ENCODE data around the gene LMAN1L.

The LMAN1L gene

DNA sequence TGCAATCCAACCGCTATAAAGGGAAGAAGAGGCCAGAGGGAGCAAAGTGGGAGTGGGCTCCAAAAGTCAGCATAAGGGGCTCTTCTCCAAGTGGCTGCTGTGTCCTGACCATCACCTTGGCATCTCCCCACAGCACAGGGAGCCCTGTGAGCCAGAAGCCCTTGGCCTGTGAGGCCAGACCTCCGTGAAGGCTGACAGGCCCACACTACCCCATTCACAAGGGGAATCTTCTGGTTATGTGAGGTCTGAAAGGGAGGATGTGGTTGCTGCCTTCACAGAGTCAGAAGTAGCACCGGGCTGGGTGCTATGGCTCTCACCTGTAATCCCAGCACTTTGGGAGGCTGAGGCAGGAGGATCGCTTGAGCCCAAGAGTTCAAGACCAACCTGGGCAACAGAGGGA lies 32.9 kb downstream of the LMAN1L start:
- H3K36me3 ChIP-seq (replicated peaks; ENCODE audit: low read depth, low read length), result peaks cover 55% of the 10 kb centered on the region
- no peak overlapping the region for H2AFZ ChIP-seq (ENCODE audit: low read depth, low read length)
- no peak overlapping the region for H3K4me3 ChIP-seq (ENCODE audit: low read length)
- no peaks in the 10 kb centered on the region for H3K27me3 ChIP-seq (ENCODE audit: low read depth, low read length)
- no peaks in the 10 kb centered on the region for H4K20me1 ChIP-seq (ENCODE audit: insufficient read depth, low read length)
- no peak overlapping the region for H3K4me2 ChIP-seq (ENCODE audit: low read length)
- H3K27ac ChIP-seq (ENCODE audit: low read length), result peak overlapping the region; percentile 79
- H3K9me3 ChIP-seq (ENCODE audit: insufficient read depth, low read length), result no peaks in the 10 kb centered on the region
- peaks cover 20% of the 10 kb centered on the region for H3K79me2 ChIP-seq (ENCODE audit: low read length)
- H3K9ac ChIP-seq (ENCODE audit: low read length), result no peak overlapping the region
- TF ChIP-seq, protein P1, sequence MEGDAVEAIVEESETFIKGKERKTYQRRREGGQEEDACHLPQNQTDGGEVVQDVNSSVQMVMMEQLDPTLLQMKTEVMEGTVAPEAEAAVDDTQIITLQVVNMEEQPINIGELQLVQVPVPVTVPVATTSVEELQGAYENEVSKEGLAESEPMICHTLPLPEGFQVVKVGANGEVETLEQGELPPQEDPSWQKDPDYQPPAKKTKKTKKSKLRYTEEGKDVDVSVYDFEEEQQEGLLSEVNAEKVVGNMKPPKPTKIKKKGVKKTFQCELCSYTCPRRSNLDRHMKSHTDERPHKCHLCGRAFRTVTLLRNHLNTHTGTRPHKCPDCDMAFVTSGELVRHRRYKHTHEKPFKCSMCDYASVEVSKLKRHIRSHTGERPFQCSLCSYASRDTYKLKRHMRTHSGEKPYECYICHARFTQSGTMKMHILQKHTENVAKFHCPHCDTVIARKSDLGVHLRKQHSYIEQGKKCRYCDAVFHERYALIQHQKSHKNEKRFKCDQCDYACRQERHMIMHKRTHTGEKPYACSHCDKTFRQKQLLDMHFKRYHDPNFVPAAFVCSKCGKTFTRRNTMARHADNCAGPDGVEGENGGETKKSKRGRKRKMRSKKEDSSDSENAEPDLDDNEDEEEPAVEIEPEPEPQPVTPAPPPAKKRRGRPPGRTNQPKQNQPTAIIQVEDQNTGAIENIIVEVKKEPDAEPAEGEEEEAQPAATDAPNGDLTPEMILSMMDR (IDR thresholded peaks at IDR 0.05; ENCODE audit: low read depth, low read length), result no peak
- TF ChIP-seq EZH2phosphoT487 (IDR thresholded peaks at IDR 0.05; ENCODE audit: low read depth), result no peak
- peaks cover 38% of the 10 kb centered on the region for H3K4me1 ChIP-seq (ENCODE audit: low read length)

DNA sequence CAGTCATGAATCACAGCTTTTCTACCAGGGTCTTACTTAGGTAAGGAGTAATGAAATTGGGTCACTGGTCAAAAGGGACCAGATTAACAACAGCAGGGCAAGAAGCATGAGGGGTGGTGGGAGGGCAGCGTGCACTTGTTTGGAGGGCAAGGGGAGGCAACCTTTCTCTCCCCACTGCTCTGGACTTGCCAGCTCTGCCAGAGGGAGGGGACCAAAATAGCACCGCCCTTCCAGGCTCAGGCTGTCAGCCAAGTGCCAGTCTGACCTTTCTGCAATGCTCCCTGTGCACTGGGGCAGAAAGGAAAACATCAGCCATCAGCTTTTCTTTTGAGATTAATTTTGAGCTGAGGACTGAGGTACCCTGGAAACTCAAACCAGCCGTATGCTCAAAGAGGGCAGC lies 34.8 kb downstream of the LMAN1L start:
- no peak overlapping the region for H3K27ac ChIP-seq (ENCODE audit: low read length)
- peaks cover 62% of the 10 kb centered on the region for H3K36me3 ChIP-seq (replicated peaks; ENCODE audit: low read depth, low read length)

DNA sequence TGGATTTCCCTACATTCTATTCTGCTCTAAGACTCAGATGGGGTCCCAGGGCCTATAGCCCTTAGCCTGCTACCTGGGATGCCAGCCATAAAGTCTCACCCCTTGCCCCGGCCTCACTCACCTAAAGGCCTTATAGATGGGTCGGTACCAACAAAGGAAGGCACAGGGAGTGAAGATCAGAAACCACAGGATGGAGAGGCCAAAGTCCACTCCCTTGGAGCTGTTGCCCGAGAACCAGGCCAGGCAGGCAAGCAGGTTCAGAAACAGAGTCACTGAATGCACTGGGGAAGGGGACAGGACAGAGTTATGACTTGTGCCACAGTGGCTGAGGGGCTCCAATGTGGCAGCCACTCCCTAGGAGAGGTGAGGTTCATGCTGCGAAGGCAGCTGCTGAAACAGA lies 37.8 kb downstream of the LMAN1L start:
- Histone ChIP-seq H3K27me3 (ENCODE audit: low read depth, low read length) (no peaks in the 10 kb centered on the region), H2AFZ (ENCODE audit: low read depth, low read length) (no peak overlapping the region), H3K4me3 (ENCODE audit: low read length) (no peak overlapping the region), H4K20me1 (ENCODE audit: insufficient read depth, low read length) (no peaks in the 10 kb centered on the region), H3K27ac (ENCODE audit: low read length) (no peak overlapping the region), H3K4me2 (ENCODE audit: low read length) (no peak overlapping the region), H3K36me3 (replicated peaks; ENCODE audit: low read depth, low read length) (peaks cover 60% of the 10 kb centered on the region), H3K4me1 (ENCODE audit: low read length) (peaks cover 35% of the 10 kb centered on the region), H3K9ac (ENCODE audit: low read length) (no peak overlapping the region), H3K79me2 (ENCODE audit: low read length) (peaks cover 31% of the 10 kb centered on the region), H3K9me3 (ENCODE audit: insufficient read depth, low read length) (no peaks in the 10 kb centered on the region)
- no peak for TF ChIP-seq EZH2phosphoT487 (IDR thresholded peaks at IDR 0.05; ENCODE audit: low read depth)
- TF ChIP-seq, protein P1 (IDR thresholded peaks at IDR 0.05; ENCODE audit: low read depth, low read length), result no peak

More for the DNA sequence above, 34.8 kb downstream of the LMAN1L start:
- H2AFZ ChIP-seq (ENCODE audit: low read depth, low read length), result no peak overlapping the region
- no peaks in the 10 kb centered on the region for H4K20me1 ChIP-seq (ENCODE audit: insufficient read depth, low read length)
- H3K9ac ChIP-seq (ENCODE audit: low read length), result no peak overlapping the region
- H3K4me1 ChIP-seq (ENCODE audit: low read length), result peaks cover 29% of the 10 kb centered on the region
- H3K4me2 ChIP-seq (ENCODE audit: low read length), result no peak overlapping the region
- H3K9me3 ChIP-seq (ENCODE audit: insufficient read depth, low read length), result no peaks in the 10 kb centered on the region
- peaks cover 13% of the 10 kb centered on the region for H3K79me2 ChIP-seq (ENCODE audit: low read length)
- H3K4me3 ChIP-seq (ENCODE audit: low read length), result no peak overlapping the region
- TF ChIP-seq, protein P1 (IDR thresholded peaks at IDR 0.05; ENCODE audit: low read depth, low read length), result no peak
- TF ChIP-seq EZH2phosphoT487 (IDR thresholded peaks at IDR 0.05; ENCODE audit: low read depth), result no peak
- no peaks in the 10 kb centered on the region for H3K27me3 ChIP-seq (ENCODE audit: low read depth, low read length)

DNA sequence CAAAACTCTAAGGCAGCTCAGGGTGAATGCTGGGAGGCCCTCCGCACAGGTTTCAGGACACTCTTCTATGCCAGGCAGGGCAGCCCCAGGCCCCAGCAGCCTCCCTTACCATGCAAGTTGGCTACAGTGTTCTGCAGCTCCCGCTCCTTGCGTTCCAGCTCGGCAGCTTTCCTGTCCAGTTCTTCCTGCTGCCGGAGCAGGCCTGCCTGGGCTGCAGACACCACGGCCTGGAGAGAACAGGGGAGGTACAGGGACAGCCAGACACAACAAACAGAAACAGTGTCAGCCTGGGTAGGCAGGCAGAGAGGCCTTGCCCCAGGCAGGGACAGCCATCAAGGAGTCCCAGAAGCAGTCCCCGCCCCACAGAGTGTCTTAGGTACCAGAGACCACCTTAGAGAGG lies 39.3 kb downstream of the LMAN1L start:
- no peaks in the 10 kb centered on the region for H4K20me1 ChIP-seq (ENCODE audit: insufficient read depth, low read length)
- peaks cover 48% of the 10 kb centered on the region for H3K4me1 ChIP-seq (ENCODE audit: low read length)
- H3K36me3 ChIP-seq (replicated peaks; ENCODE audit: low read depth, low read length), result peaks cover 60% of the 10 kb centered on the region
- no peaks in the 10 kb centered on the region for H3K27me3 ChIP-seq (ENCODE audit: low read depth, low read length)
- no peak overlapping the region for H3K9ac ChIP-seq (ENCODE audit: low read length)
- no peak for TF ChIP-seq EZH2phosphoT487 (IDR thresholded peaks at IDR 0.05; ENCODE audit: low read depth)
- TF ChIP-seq, protein P1 (IDR thresholded peaks at IDR 0.05; ENCODE audit: low read depth, low read length), result no peak
- no peak overlapping the region for H3K4me2 ChIP-seq (ENCODE audit: low read length)
- no peaks in the 10 kb centered on the region for H3K9me3 ChIP-seq (ENCODE audit: insufficient read depth, low read length)
- H3K4me3 ChIP-seq (ENCODE audit: low read length), result no peak overlapping the region
- H3K27ac ChIP-seq (ENCODE audit: low read length), result 0 out of 2 replicates have a peak overlapping the region, but pooled peaks have one; percentile 83
- H3K79me2 ChIP-seq (ENCODE audit: low read length), result peaks cover 46% of the 10 kb centered on the region
- H2AFZ ChIP-seq (ENCODE audit: low read depth, low read length), result no peak overlapping the region

Measured in OCI-LY3 (cell line).